Measurements from ENCODE around the gene PDLIM1.

The PDLIM1 gene

GRCh38 chr10:95196046-95196445 is 94.8 kb downstream of the PDLIM1 start:
- DNase-seq = no peak

- no peak for DNase-seq
Observed at GRCh38 chr10:95193944-95194343, 96.9 kb downstream of the PDLIM1 start, which contains the start of gene ACSM6. TSS of gene ACSM6 (plus strand) at chr10:95194238. CDS start at chr10:95194486, 248 bp downstream.

- DNase-seq = no peak
Observed at GRCh38 chr10:95188593-95188992, 102.2 kb downstream of the PDLIM1 start.

- no peak for DNase-seq
Observed at GRCh38 chr10:95187617-95188016, 103.2 kb downstream of the PDLIM1 start.
